Measurements from ENCODE around the gene WFIKKN1. TPM values are rescaled to one million over a fixed set of nuclear protein-coding genes. Genes with fewer than 3 reads are reported as not detected.
A peak's percentile ranks its signal among the peaks of the same experiment; 100 is the strongest.

WFIKKN1 gene
- total RNA-seq, 5 donors from 2014 or later (not counting 1 experiment from before 2014, with no cell fraction given), result 0.15 to 1.5 (median 1.0) TPM

DNA sequence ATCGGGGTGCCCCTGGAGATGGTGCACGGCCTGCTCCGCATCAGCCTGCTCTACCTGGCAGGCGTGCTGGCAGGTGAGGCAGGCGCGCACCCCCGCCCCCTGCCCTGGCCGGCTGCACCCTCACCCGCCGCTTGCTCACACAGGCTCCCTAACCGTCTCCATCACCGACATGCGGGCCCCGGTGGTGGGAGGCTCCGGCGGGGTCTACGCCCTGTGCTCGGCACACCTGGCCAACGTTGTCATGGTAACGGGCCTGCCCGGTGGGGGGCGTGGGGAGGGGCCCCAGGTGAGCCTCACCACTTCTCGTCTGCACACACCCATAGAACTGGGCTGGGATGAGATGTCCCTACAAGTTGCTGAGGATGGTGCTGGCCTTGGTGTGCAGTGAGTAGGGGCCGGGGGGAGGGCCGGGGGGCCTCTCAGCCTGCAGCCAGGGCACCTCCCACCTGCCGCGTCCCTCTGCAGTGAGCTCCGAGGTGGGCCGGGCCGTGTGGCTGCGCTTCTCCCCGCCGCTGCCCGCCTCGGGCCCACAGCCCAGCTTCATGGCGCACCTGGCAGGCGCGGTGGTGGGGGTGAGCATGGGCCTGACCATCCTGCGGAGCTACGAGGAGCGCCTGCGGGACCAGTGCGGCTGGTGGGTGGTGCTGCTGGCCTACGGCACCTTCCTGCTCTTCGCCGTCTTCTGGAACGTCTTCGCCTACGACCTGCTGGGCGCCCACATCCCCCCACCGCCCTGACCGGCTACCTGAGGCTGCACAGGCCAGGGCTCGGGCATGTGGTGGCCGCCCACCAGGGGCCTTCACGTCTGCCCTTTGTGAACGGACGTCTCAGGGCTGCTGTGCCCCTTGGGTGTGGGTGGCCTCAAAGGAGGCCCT lies 46.8 kb downstream of the WFIKKN1 start:
- Mint-ChIP-seq H3K4me3 (peak overlapping the region in 1 of 3 donors; percentile 45), H3K9me3 (no peaks in the 10 kb centered on the region), H3K4me1 (peaks cover 11 to 35% (median 35%) of the 10 kb centered on the region in 3 donors), H3K27ac (no peak overlapping the region), H3K27me3 (peaks cover 0 to 6% of the 10 kb centered on the region in 2 donors), H3K36me3 (peaks cover 7% of the 10 kb centered on the region)
- H3K27ac ChIP-seq (ENCODE audit: low read length), result no peak overlapping the region
- peaks cover 14 to 16% of the 10 kb centered on the region in 2 donors for H3K36me3 ChIP-seq (ENCODE audit: control insufficient read depth in 2 of 2, extremely low read depth in 1 of 2, insufficient read depth in 1 of 2, low read length in 1 of 2)
- CTCF ChIA-PET, result no interaction called here
- H3K9me3 ChIP-seq, result no peaks in the 10 kb centered on the region
- ATAC-seq (replicated peaks in 1 of 4) (no peak), DNase-seq (no peak)
- H3K4me3 ChIP-seq (ENCODE audit: control insufficient read depth in 1 of 2, extremely low read depth in 1 of 2, low read length in 1 of 2), result no peak overlapping the region
- 79% methylated on average over 43 of the region's 57 CpGs for WGBS (ENCODE audit: insufficient coverage)
- H3K4me1 ChIP-seq (ENCODE audit: control insufficient read depth in 1 of 2, extremely low read depth in 1 of 2, insufficient read depth in 2 of 2, low read length in 2 of 2), result peaks cover 0 to 61% of the 10 kb centered on the region in 2 experiments
- POLR2A ChIA-PET, result no interaction called here
- H3K27me3 ChIP-seq (replicated peaks in 1 of 2; ENCODE audit: control insufficient read depth in 2 of 2, extremely low read depth in 1 of 2, insufficient read depth in 2 of 2, low read length in 1 of 2), result peaks cover 0 to 25% of the 10 kb centered on the region in 2 experiments

DNA sequence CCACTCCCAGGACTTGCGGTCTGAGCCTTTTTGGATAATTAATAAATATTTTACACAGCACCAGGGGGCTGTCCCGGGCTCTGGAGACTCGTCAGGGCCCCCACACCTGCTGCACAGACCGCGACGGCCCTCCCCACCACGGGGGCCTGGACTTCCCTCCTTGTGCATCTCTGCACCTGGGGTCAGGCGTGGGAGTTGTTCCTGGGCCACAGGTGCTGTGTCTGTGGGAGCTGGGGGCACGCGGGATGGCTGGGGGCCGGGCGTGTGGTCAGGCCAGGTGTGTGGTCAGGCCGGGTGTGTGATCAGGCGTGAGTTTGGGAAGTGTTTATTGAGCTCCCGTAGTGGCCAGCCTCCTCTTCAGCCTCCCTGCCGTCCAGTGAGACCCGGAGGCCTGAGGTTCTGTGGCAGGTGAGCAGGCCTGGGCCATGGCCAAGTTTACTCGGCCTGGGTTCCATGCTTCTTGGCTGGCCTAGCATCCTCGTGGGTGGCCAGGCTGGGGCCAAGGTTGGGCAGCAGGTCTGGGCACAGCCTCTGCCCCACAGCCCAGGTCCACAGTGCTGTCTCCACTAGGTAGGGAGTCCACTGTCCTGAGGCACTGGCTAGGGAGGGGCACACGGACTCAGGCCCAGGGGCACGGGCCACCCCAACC lies 47.5 kb downstream of the WFIKKN1 start:
- Histone ChIP-seq H3K27ac (ENCODE audit: low read length) (no peak overlapping the region), H3K9me3 (no peaks in the 10 kb centered on the region), H3K4me1 (ENCODE audit: control insufficient read depth in 1 of 2, extremely low read depth in 1 of 2, insufficient read depth in 2 of 2, low read length in 2 of 2) (peaks cover 0 to 69% of the 10 kb centered on the region in 2 experiments), H3K27me3 (replicated peaks in 1 of 2; ENCODE audit: control insufficient read depth in 2 of 2, extremely low read depth in 1 of 2, insufficient read depth in 2 of 2, low read length in 1 of 2) (peaks cover 0 to 25% of the 10 kb centered on the region in 2 experiments), H3K4me3 (ENCODE audit: control insufficient read depth in 1 of 2, extremely low read depth in 1 of 2, low read length in 1 of 2) (no peak overlapping the region), H3K36me3 (ENCODE audit: control insufficient read depth in 2 of 2, extremely low read depth in 1 of 2, insufficient read depth in 1 of 2, low read length in 1 of 2) (peaks cover 7 to 20% of the 10 kb centered on the region in 2 donors)
- Mint-ChIP-seq H3K4me3 (peak overlapping the region in 1 of 3 donors; percentile 77), H3K36me3 (peaks cover 4% of the 10 kb centered on the region), H3K27ac (no peak overlapping the region), H3K9me3 (no peaks in the 10 kb centered on the region), H3K27me3 (peaks cover 0 to 6% of the 10 kb centered on the region in 2 donors), H3K4me1 (peaks cover 12 to 41% (median 40%) of the 10 kb centered on the region in 3 donors)
- POLR2A ChIA-PET, result interaction anchor here in 1 of 2 donors (0.6 kb wide), 1 partner anchor 293 kb away, joined by 4 read pairs; no protein-coding TSS in a partner anchor
- ATAC-seq (replicated peaks in 1 of 4) (no peak), DNase-seq (no peak)
- 83% methylated on average over 10 of the region's 21 CpGs for WGBS (ENCODE audit: insufficient coverage)
- CTCF ChIA-PET, result no interaction called here

DNA sequence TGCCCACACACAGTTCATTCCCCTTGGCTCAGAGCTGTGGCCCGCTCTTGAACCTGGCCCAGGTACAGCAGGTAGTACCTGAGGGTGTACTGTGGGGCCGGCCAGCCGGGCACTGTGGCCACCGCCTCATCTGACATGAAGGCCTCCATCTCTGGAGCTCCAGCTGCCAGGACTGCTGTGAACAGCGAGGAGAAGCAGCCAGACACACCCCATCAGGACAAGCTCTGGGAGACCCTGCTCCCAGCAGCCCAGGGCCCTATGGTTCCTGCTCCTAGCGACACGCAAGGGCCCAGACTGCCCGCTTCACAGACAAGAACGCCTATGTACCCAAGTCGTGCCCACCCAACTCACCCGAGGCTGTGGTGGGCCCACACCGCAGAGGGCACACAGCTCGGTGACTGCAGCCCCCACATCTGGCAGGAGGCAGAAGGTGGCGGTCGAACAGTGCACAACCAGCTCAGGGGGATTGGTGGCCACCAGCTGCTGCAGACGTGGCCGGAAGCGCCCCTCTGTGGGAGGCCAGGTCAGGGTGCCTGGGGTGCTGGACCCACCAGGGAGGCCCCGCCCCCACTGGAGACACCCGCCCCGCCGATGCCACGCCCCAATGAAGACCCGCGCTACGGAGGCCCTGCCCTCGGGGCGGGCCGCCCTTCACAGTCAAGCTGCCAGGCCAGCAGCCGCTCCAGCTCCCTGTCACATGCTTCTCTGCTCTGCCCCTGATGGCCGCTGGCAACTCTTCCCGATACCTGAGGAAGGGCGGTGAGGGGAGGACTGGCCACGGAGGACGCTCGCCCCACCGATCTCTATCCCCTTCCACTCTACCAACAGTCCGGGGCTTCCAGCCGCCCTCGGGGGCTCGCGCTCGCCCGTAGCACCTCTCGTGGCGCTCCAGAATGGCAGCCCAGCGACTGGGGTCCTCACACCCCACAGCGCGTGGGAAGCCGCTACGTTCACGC lies 48.4 kb downstream of the WFIKKN1 start:
- H3K9me3 Mint-ChIP-seq, result no peaks in the 10 kb centered on the region
- Histone ChIP-seq H3K4me1 (ENCODE audit: control insufficient read depth in 1 of 2, extremely low read depth in 1 of 2, insufficient read depth in 2 of 2, low read length in 2 of 2) (peaks cover 0 to 73% of the 10 kb centered on the region in 2 experiments), H3K4me3 (ENCODE audit: control insufficient read depth in 1 of 2, extremely low read depth in 1 of 2, low read length in 1 of 2) (peak overlapping the region; percentile 49 to 53), H3K36me3 (ENCODE audit: control insufficient read depth in 2 of 2, extremely low read depth in 1 of 2, insufficient read depth in 1 of 2, low read length in 1 of 2) (peaks cover 5 to 20% of the 10 kb centered on the region in 2 donors), H3K27ac (ENCODE audit: low read length) (peak overlapping the region; percentile 41), H3K9me3 (no peaks in the 10 kb centered on the region), H3K27me3 (replicated peaks in 1 of 2; ENCODE audit: control insufficient read depth in 2 of 2, extremely low read depth in 1 of 2, insufficient read depth in 2 of 2, low read length in 1 of 2) (peaks cover 0 to 25% of the 10 kb centered on the region in 2 experiments)
- peak overlapping the region; percentile 74 for H3K27ac Mint-ChIP-seq
- H3K27me3 Mint-ChIP-seq, result peaks cover 0 to 6% of the 10 kb centered on the region in 2 donors
- ChIA-PET POLR2A (interaction anchor here (0.5 to 0.6 kb wide), 2 partner anchors 10 to 294 kb away, joined by 4 to 5 read pairs; no protein-coding TSS in a partner anchor), CTCF (interaction anchor here in 1 of 2 donors (0.6 kb wide), 1 partner anchor 96 kb away, joined by 4 read pairs; no protein-coding TSS in a partner anchor)
- peak in 20 of 35 experiments; percentile 24 to 51 (median 35) for DNase-seq
- H3K36me3 Mint-ChIP-seq, result peaks cover 4% of the 10 kb centered on the region
- peak in 3 of 4 experiments; percentile 3 to 14 (median 4) for ATAC-seq (replicated peaks in 1 of 4)
- 28% methylated on average over 46 of the region's 52 CpGs for WGBS (ENCODE audit: insufficient coverage)
- H3K4me1 Mint-ChIP-seq, result peaks cover 12 to 44% (median 43%) of the 10 kb centered on the region in 3 donors
- H3K4me3 Mint-ChIP-seq, result peak overlapping the region; percentile 72 to 79 (median 77)

DNA sequence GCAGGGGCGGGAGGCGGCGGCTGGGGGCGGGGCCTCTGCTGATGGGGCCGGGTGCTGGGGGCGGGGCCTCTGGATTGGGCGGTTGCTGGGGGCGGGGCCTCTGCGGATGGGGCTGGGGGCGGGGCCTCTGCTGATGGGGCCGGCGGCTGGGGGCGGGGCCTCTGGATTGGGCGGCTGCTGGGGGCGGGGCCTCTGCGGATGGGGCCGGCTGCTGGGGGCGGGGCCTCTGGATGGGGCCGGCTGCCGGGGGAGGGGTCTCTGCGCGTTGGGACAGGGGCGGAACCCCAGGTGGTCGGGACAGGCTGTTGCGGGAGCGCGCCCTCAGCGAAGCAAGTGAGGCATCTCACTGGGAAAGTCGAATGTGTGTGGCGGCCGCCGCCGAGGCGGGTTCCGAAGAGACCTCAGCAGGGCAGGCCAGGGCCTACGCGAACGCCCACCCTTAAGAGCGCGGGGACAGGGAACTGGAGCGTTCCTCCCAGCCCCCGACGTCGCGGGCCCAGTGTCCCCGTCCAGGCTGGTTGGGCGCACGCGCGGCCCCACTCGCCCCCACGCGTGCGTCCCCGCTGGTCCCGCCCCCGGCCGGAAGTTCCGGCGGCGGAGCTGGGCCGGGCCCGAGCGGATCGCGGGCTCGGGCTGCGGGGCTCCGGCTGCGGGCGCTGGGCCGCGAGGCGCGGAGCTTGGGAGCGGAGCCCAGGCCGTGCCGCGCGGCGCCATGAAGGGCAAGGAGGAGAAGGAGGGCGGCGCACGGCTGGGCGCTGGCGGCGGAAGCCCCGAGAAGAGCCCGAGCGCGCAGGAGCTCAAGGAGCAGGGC lies 49.2 kb downstream of the WFIKKN1 start, which contains the start of gene STUB1:
STUB1 (plus strand) TSS at position 597 of the 811 bp plus-strand sequence; CDS start at position 713, 116 bp downstream.
- ChIA-PET POLR2A (interaction anchor here in 1 of 2 donors (0.5 kb wide), 1 partner anchor 11 kb away, joined by 5 read pairs; no protein-coding TSS in a partner anchor), CTCF (interaction anchor here in 1 of 2 donors (0.6 kb wide), 1 partner anchor 700 kb away, joined by 5 read pairs; no protein-coding TSS in a partner anchor)
- H3K4me3 ChIP-seq (ENCODE audit: control insufficient read depth in 1 of 2, extremely low read depth in 1 of 2, low read length in 1 of 2), result peak within 1 kb of the TSS; percentile 58 to 80
- H3K27ac ChIP-seq (ENCODE audit: low read length), result peak within 1 kb of the TSS; percentile 69
- H3K4me1 Mint-ChIP-seq, result peaks cover 12 to 45% (median 42%) of the 10 kb centered on the region in 3 donors
- peak within 1 kb of the TSS; percentile 77 to 82 (median 81) for H3K4me3 Mint-ChIP-seq
- peak; percentile 57 to 69 (median 60) for ATAC-seq (replicated peaks in 1 of 4)
- H3K36me3 Mint-ChIP-seq, result peaks cover 4% of the 10 kb centered on the region
- H3K36me3 ChIP-seq (ENCODE audit: control insufficient read depth in 2 of 2, extremely low read depth in 1 of 2, insufficient read depth in 1 of 2, low read length in 1 of 2), result peaks cover 5 to 20% of the 10 kb centered on the region in 2 donors
- H3K9me3 Mint-ChIP-seq, result no peaks in the 10 kb centered on the region
- no peaks in the 10 kb centered on the region for H3K9me3 ChIP-seq
- DNase-seq, result peak; percentile 55 to 93 (median 76)
- H3K4me1 ChIP-seq (ENCODE audit: control insufficient read depth in 1 of 2, extremely low read depth in 1 of 2, insufficient read depth in 2 of 2, low read length in 2 of 2), result peaks cover 2 to 75% of the 10 kb centered on the region in 2 experiments
- WGBS (ENCODE audit: insufficient coverage), result 0% methylated on average over 78 of the region's 91 CpGs
- peaks cover 0 to 19% of the 10 kb centered on the region in 2 experiments for H3K27me3 ChIP-seq (replicated peaks in 1 of 2; ENCODE audit: control insufficient read depth in 2 of 2, extremely low read depth in 1 of 2, insufficient read depth in 2 of 2, low read length in 1 of 2)
- H3K27me3 Mint-ChIP-seq, result peaks cover 0 to 4% of the 10 kb centered on the region in 2 donors
- H3K27ac Mint-ChIP-seq, result peak within 1 kb of the TSS; percentile 79 to 90

DNA sequence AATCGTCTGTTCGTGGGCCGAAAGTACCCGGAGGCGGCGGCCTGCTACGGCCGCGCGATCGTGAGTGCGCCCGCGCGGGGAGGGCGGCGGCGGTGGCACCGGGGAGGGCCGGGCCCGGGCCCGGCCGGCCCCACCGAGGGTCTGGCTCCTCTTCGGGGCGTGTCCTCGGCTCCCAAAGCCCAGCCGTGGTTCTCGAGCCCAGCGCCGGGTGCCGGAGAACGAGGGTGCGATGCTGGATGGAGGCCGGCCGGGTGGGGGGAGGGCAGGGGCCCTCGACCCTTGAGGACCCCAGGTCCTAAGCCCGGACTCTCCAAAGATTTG lies 49.8 kb downstream of the WFIKKN1 start:
- H3K9me3 ChIP-seq, result no peaks in the 10 kb centered on the region
- peak overlapping the region; percentile 58 to 80 for H3K4me3 ChIP-seq (ENCODE audit: control insufficient read depth in 1 of 2, extremely low read depth in 1 of 2, low read length in 1 of 2)
- WGBS (ENCODE audit: insufficient coverage), result under 1% methylated on average over 37 of the region's 38 CpGs
- no peak for ATAC-seq (replicated peaks in 1 of 4)
- Mint-ChIP-seq H3K27me3 (no peaks in the 10 kb centered on the region), H3K36me3 (peaks cover 4% of the 10 kb centered on the region), H3K4me3 (peak overlapping the region; percentile 68 to 77 (median 71)), H3K4me1 (peaks cover 12 to 42% (median 40%) of the 10 kb centered on the region in 3 donors), H3K27ac (peak overlapping the region; percentile 16 to 39), H3K9me3 (no peaks in the 10 kb centered on the region)
- DNase-seq, result no peak
- ChIA-PET POLR2A (interaction anchor here in 1 of 2 donors (0.6 kb wide), 1 partner anchor 17 kb away, joined by 3 read pairs; no protein-coding TSS in a partner anchor), CTCF (interaction anchor here in 1 of 2 donors (0.6 kb wide), 1 partner anchor 700 kb away, joined by 5 read pairs; no protein-coding TSS in a partner anchor)
- H3K27me3 ChIP-seq (replicated peaks in 1 of 2; ENCODE audit: control insufficient read depth in 2 of 2, extremely low read depth in 1 of 2, insufficient read depth in 2 of 2, low read length in 1 of 2), result peaks cover 0 to 15% of the 10 kb centered on the region in 2 experiments
- H3K36me3 ChIP-seq (ENCODE audit: control insufficient read depth in 2 of 2, extremely low read depth in 1 of 2, insufficient read depth in 1 of 2, low read length in 1 of 2), result peaks cover 5 to 20% of the 10 kb centered on the region in 2 donors
- H3K27ac ChIP-seq (ENCODE audit: low read length), result peak overlapping the region; percentile 35
- peaks cover 2 to 76% of the 10 kb centered on the region in 2 experiments for H3K4me1 ChIP-seq (ENCODE audit: control insufficient read depth in 1 of 2, extremely low read depth in 1 of 2, insufficient read depth in 2 of 2, low read length in 2 of 2)
